ENCODE results near the gene LGALSL. TPM values are rescaled to one million over a fixed set of nuclear protein-coding genes. Genes with fewer than 3 reads are reported as not detected.

LGALSL gene
- total RNA-seq, 1 experiment from 2014 or later = 23.8 TPM

DNA sequence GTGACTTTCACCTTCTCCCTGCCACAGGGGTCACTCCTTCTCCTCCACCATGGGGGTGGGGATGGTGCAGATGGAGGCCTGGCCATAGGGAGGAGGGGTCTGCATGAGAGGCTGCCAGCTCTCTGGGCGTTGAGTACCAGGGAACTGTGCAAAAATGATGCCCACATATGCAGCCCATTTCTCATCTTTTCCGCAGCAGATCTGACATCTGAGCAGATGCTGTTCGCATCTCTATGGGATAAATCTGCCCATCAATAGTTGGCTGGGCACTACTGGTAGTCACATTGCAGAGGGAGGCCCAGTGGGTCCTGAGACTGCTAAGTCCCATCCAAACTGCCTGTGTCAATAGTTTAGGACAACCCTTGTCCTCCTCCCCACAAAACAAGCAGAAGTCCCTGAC is 45.9 kb upstream of the LGALSL start:
- Mint-ChIP-seq H3K9me3 (no peaks in the 10 kb centered on the region), H3K27ac (no peak overlapping the region), H3K27me3 (ENCODE audit: low read depth) (no peaks in the 10 kb centered on the region), H3K4me3 (no peak overlapping the region), H3K4me1 (peaks cover 25 to 32% of the 10 kb centered on the region in 2 experiments), H3K36me3 (ENCODE audit: insufficient read depth in 1 of 3, low read depth in 3 of 3) (0 out of 7 replicates have a peak, but pooled peaks cover 0 to under 1% (median 0%) of the 10 kb centered on the region in 3 experiments)
- Histone ChIP-seq H2AK5ac (ENCODE audit: insufficient read length, low read length) (no peak overlapping the region), H3K27ac (ENCODE audit: insufficient read length, low read depth, low read length) (no peak overlapping the region), H3K9ac (ENCODE audit: extremely low read depth, insufficient read length, low read length) (no peak overlapping the region), H3K18ac (ENCODE audit: insufficient read length, low read depth, low read length) (no peak overlapping the region), H2BK15ac (ENCODE audit: low read depth, low read length) (no peak overlapping the region), H4K20me1 (ENCODE audit: control insufficient read depth, insufficient read depth, insufficient read length) (no peaks in the 10 kb centered on the region), H4K8ac (replicated peaks; ENCODE audit: insufficient read length, low read depth, low read length) (no peak overlapping the region), H2BK5ac (ENCODE audit: insufficient read length, low read length) (no peak overlapping the region), H3K4ac (ENCODE audit: low read depth, low read length) (no peak overlapping the region), H3K23me2 (ENCODE audit: insufficient read length, low read depth, low read length, poor library complexity, severe bottlenecking) (peaks cover 5% of the 10 kb centered on the region), H2BK20ac (ENCODE audit: low read depth, low read length, poor library complexity, severe bottlenecking) (no peak overlapping the region), H3K14ac (ENCODE audit: insufficient read depth, low read length) (no peak overlapping the region), H4K5ac (ENCODE audit: insufficient read length, low read depth, low read length) (no peak overlapping the region), H3K79me1 (ENCODE audit: insufficient read depth, low read depth, low read length, poor library complexity, severe bottlenecking) (no peaks in the 10 kb centered on the region), H3K23ac (ENCODE audit: insufficient read length, low read depth, low read length) (no peak overlapping the region), H3K4me2 (ENCODE audit: insufficient read depth, insufficient read length, low read length) (no peak overlapping the region), H3K27me3 (ENCODE audit: insufficient read depth, low read length) (no peaks in the 10 kb centered on the region), H3T11ph (ENCODE audit: low read length) (no peak overlapping the region), H2BK12ac (ENCODE audit: insufficient read length, low read depth, low read length) (no peak overlapping the region), H3K4me1 (ENCODE audit: insufficient read depth, low read length) (peaks cover 9% of the 10 kb centered on the region), H2BK120ac (ENCODE audit: low read depth, low read length, poor library complexity, severe bottlenecking) (no peak overlapping the region), H4K91ac (ENCODE audit: insufficient read length, low read depth, low read length) (no peak overlapping the region), H3K79me2 (ENCODE audit: insufficient read depth, low read length) (no peaks in the 10 kb centered on the region), H3K56ac (ENCODE audit: insufficient read length, low read depth, low read length) (no peak overlapping the region), H2AFZ (ENCODE audit: low read length) (no peak overlapping the region), H3K9me3 (ENCODE audit: control insufficient read depth, low read depth, low read length) (no peaks in the 10 kb centered on the region)
- TF ChIP-seq, protein P1, sequence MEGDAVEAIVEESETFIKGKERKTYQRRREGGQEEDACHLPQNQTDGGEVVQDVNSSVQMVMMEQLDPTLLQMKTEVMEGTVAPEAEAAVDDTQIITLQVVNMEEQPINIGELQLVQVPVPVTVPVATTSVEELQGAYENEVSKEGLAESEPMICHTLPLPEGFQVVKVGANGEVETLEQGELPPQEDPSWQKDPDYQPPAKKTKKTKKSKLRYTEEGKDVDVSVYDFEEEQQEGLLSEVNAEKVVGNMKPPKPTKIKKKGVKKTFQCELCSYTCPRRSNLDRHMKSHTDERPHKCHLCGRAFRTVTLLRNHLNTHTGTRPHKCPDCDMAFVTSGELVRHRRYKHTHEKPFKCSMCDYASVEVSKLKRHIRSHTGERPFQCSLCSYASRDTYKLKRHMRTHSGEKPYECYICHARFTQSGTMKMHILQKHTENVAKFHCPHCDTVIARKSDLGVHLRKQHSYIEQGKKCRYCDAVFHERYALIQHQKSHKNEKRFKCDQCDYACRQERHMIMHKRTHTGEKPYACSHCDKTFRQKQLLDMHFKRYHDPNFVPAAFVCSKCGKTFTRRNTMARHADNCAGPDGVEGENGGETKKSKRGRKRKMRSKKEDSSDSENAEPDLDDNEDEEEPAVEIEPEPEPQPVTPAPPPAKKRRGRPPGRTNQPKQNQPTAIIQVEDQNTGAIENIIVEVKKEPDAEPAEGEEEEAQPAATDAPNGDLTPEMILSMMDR (conservative IDR thresholded peaks at IDR 0.05) = no peak
- no CpG with 5 or more reads among the region's 3 CpGs for WGBS (ENCODE audit: extremely low coverage, insufficient read length, low lambda C conversion rate)
- no peak for DNase-seq

All from H9 (cell line).